WERI-Rb-1 (cell line): ENCODE data around the gene DEPP1.

Source experiments
- DNase-seq: peaks from one replicate; pipeline ENCODE4 v3.0.0-alpha.2; 2020
- H3K27ac ChIP-seq: fragments of 250-450 bp; sonication (Bioruptor Pico); 2 replicates; pipeline ENCODE4 v1.5.1; 2020; ENCODE audit warnings: mild to moderate bottlenecking, moderate library complexity
- H3K27me3 ChIP-seq: fragments of 250-450 bp; sonication (Bioruptor Pico); 2 replicates; pipeline ENCODE4 v1.5.1; 2021; ENCODE audit warnings: mild to moderate bottlenecking, low read depth, moderate library complexity; ENCODE audit not compliant: insufficient read depth, severe bottlenecking
- H3K36me3 ChIP-seq: fragments of 250-450 bp; sonication (Bioruptor Pico); 2 replicates; pipeline ENCODE4 v1.5.1; 2020; ENCODE audit warnings: mild to moderate bottlenecking, moderate library complexity
- H3K4me3 ChIP-seq: 2 replicates; pipeline ENCODE4 v1.5.1; 2011; ENCODE audit warnings: low read depth, mild to moderate bottlenecking, control low read depth, low read length
- H3K9me3 ChIP-seq: fragments of 250-450 bp; sonication (Bioruptor Pico); 2 replicates; pipeline ENCODE4 v1.5.1; 2021; ENCODE audit warnings: mild to moderate bottlenecking, moderate library complexity; ENCODE audit not compliant: severe bottlenecking
- CTCF ChIP-seq: IDR thresholded peaks from 2 replicates; pipeline ENCODE4 v1.5.1; 2011; ENCODE audit warnings: low read depth, mild to moderate bottlenecking, control low read depth, inconsistent platforms, low read length

DEPP1 gene

GRCh38 chr10:44959247-44960087 is 19.1 kb downstream of the DEPP1 start, which contains the start of gene RASSF4:
Gene RASSF4 (plus strand): TSS chr10:44959802. CDS start chr10:44970203, 10,401 bp downstream.
- peak within 1 kb of the TSS; percentile 92 for H3K27ac ChIP-seq
- DNase-seq = peak; percentile 95
- peaks cover 3% of the 10 kb centered on the region for H3K9me3 ChIP-seq
- no peak for TF ChIP-seq CTCF
- no peaks in the 10 kb centered on the region for H3K27me3 ChIP-seq
- no peaks in the 10 kb centered on the region; the same call in 1 of the 2 replicates for H3K36me3 ChIP-seq
- peak within 1 kb of the TSS; percentile 73 for H3K4me3 ChIP-seq

GRCh38 chr10:44958898-44959246 is 19.7 kb downstream of the DEPP1 start:
- Histone ChIP-seq H3K9me3 (peaks cover 3% of the 10 kb centered on the region), H3K27ac (peak overlapping the region; percentile 92), H3K36me3 (no peaks in the 10 kb centered on the region; the same call in 1 of the 2 replicates), H3K27me3 (no peaks in the 10 kb centered on the region), H3K4me3 (peak overlapping the region; percentile 73)
- TF ChIP-seq CTCF = no peak
- DNase-seq = no peak

GRCh38 chr10:44958196-44958897 is 20.3 kb downstream of the DEPP1 start:
- no peak for DNase-seq
- no peaks in the 10 kb centered on the region; the same call in 1 of the 2 replicates for H3K36me3 ChIP-seq
- H3K27me3 ChIP-seq = no peaks in the 10 kb centered on the region
- H3K9me3 ChIP-seq = peaks cover 3% of the 10 kb centered on the region
- peak overlapping the region; percentile 92 for H3K27ac ChIP-seq
- peak overlapping the region; percentile 73 for H3K4me3 ChIP-seq
- TF ChIP-seq CTCF = no peak

GRCh38 chr10:44956717-44957706 is 21.6 kb downstream of the DEPP1 start:
- no peaks in the 10 kb centered on the region; the same call in 1 of the 2 replicates for H3K36me3 ChIP-seq

More at GRCh38 chr10:44956717-44957706, 21.6 kb downstream of the DEPP1 start:
- H3K4me3 ChIP-seq = no peak overlapping the region
- peaks cover 3% of the 10 kb centered on the region for H3K9me3 ChIP-seq
- DNase-seq = no peak
- no peaks in the 10 kb centered on the region for H3K27me3 ChIP-seq
- TF ChIP-seq CTCF = no peak
- no peak overlapping the region for H3K27ac ChIP-seq
